ENCODE measurements around the gene APOE. TPM values are rescaled to one million over a fixed set of nuclear protein-coding genes. Genes with fewer than 3 reads are reported as not detected.
"Not testable (repeated sequence)": the region's sequence is repeated elsewhere in the genome, so short reads cannot be mapped to it uniquely, and the experiment has no call there.

APOE gene
- total RNA-seq, 1 donor from 2014 or later: not detected

DNA sequence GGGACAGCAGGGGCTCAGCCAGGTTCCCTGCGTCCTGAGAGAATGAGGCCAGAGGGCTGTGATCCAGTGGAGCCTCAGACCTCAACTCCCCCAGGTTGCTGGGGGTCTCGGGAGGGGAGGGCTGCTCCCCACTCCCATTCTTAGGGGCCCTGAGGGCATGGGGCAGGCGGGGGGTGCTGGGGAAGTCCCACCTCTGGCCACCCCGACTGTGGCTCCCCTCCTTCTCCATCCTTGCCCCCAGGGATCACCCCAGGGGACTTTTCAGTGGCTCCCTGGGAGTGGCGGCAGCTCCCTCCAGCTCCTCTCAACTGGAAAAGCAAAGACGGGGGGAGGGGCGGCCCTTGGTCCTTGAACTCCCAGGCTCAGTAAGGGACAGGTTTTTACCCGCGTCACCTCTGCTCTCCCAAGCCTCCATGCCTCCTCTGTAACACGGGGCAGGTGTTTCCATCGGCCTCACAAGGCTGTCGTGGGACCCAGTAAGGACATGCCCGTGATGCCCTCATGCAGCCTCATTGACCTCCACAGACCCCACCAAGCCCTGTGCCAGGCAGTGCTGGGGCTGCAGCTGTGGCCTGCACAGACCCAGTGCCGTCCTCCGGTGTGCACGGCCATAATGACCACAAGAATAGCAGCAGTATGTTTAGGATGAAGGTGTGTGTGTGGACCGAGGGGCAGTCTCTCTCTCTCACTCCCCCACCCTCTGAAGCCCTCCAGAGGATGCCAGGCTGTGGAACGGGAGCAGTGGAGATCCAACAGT, 26.1 kb upstream of the APOE start:
- Mint-ChIP-seq H3K4me1 (no peaks in the 10 kb centered on the region), H3K36me3 (ENCODE audit: low read depth) (no peaks in the 10 kb centered on the region), H3K4me3 (no peak overlapping the region), H3K27me3 (peaks cover 9% of the 10 kb centered on the region), H3K27ac (no peak overlapping the region), H3K9me3 (no peaks in the 10 kb centered on the region)
- DNase-seq (no peak), ATAC-seq (ENCODE audit: low read depth) (no peak)
- ChIA-PET POLR2A (interaction anchor here (0.6 kb wide), 1 partner anchor 138 kb away, joined by 4 read pairs; no protein-coding TSS in a partner anchor), CTCF (no interaction called here)
- intact Hi-C loops (cut with micrococcal nuclease): no loop called here
- TF ChIP-seq, protein P1, sequence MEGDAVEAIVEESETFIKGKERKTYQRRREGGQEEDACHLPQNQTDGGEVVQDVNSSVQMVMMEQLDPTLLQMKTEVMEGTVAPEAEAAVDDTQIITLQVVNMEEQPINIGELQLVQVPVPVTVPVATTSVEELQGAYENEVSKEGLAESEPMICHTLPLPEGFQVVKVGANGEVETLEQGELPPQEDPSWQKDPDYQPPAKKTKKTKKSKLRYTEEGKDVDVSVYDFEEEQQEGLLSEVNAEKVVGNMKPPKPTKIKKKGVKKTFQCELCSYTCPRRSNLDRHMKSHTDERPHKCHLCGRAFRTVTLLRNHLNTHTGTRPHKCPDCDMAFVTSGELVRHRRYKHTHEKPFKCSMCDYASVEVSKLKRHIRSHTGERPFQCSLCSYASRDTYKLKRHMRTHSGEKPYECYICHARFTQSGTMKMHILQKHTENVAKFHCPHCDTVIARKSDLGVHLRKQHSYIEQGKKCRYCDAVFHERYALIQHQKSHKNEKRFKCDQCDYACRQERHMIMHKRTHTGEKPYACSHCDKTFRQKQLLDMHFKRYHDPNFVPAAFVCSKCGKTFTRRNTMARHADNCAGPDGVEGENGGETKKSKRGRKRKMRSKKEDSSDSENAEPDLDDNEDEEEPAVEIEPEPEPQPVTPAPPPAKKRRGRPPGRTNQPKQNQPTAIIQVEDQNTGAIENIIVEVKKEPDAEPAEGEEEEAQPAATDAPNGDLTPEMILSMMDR (IDR thresholded peaks at IDR 0.05): no peak

DNA sequence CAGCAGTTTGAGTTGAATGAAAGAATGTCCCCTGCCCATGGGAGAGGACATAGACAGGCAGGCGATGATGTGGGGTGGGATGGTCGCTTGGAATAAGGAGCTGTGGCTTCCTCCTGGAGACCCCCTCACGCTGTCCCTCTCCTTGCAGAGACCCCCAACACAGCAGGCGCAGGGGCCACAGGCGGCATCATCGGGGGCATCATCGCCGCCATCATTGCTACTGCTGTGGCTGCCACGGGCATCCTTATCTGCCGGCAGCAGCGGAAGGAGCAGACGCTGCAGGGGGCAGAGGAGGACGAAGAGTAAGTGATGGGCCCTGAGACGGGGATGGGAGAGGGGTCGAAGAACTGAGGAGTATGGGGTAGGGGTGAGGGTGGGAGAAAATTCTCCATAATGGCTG, 23.5 kb upstream of the APOE start:
- Mint-ChIP-seq H3K27ac (no peak overlapping the region), H3K9me3 (no peaks in the 10 kb centered on the region), H3K4me3 (no peak overlapping the region), H3K27me3 (peaks cover 11% of the 10 kb centered on the region), H3K36me3 (ENCODE audit: low read depth) (no peaks in the 10 kb centered on the region), H3K4me1 (no peaks in the 10 kb centered on the region)
- TF ChIP-seq, protein P1 (IDR thresholded peaks at IDR 0.05): no peak
- intact Hi-C loops (cut with micrococcal nuclease): no loop called here
- ChIA-PET CTCF (no interaction called here), POLR2A (no interaction called here)
- ATAC-seq (ENCODE audit: low read depth) (no peak), DNase-seq (no peak)

GRCh38 chr19:44882619-44883397, 22.8 kb upstream of the APOE start:
- POLR2A ChIA-PET; ATAC-seq (ENCODE audit: low read depth); H3K9me3 Mint-ChIP-seq; CTCF ChIA-PET; H3K4me3 Mint-ChIP-seq; H3K4me1 Mint-ChIP-seq; H3K36me3 Mint-ChIP-seq (ENCODE audit: low read depth); intact Hi-C loops (cut with micrococcal nuclease); DNase-seq; H3K27me3 Mint-ChIP-seq; H3K27ac Mint-ChIP-seq: not testable (repeated sequence)

- no peak for ATAC-seq (ENCODE audit: low read depth)
- Mint-ChIP-seq H3K27ac (no peak overlapping the region), H3K27me3 (peaks cover 9% of the 10 kb centered on the region), H3K4me3 (no peak overlapping the region), H3K36me3 (ENCODE audit: low read depth) (no peaks in the 10 kb centered on the region), H3K4me1 (peaks cover 1% of the 10 kb centered on the region), H3K9me3 (no peaks in the 10 kb centered on the region)
- DNase-seq: no peak
- ChIA-PET CTCF (no interaction called here), POLR2A (no interaction called here)
- TF ChIP-seq, protein P1 (IDR thresholded peaks at IDR 0.05): no peak
- intact Hi-C loops (cut with micrococcal nuclease): no loop called here
Measured at GRCh38 chr19:44883922-44884321, 21.7 kb upstream of the APOE start.

- ChIA-PET CTCF (no interaction called here), POLR2A (no interaction called here)
- intact Hi-C loops (cut with micrococcal nuclease): no loop called here
- DNase-seq (no peak), ATAC-seq (ENCODE audit: low read depth) (no peak)
- Mint-ChIP-seq H3K36me3 (ENCODE audit: low read depth) (no peaks in the 10 kb centered on the region), H3K27me3 (peaks cover 8% of the 10 kb centered on the region), H3K9me3 (peaks cover 2% of the 10 kb centered on the region), H3K4me1 (peaks cover 5% of the 10 kb centered on the region), H3K4me3 (no peak overlapping the region), H3K27ac (no peak overlapping the region)
- TF ChIP-seq, protein P1 (IDR thresholded peaks at IDR 0.05): no peak
Measured at GRCh38 chr19:44884566-44884965, 21.0 kb upstream of the APOE start.
